T-cell (primary cell): Measurements from ENCODE around the gene OS9. TPM values are rescaled to one million over a fixed set of nuclear protein-coding genes. Genes with fewer than 3 reads are reported as not detected.
"Not testable (repeated sequence)": the region's sequence is repeated elsewhere in the genome, so short reads cannot be mapped to it uniquely, and the experiment has no call there.

Source experiments
- ATAC-seq, 4 experiments: fragments of 200-7000 bp in 3 of 4; fragments of 150-1000 bp in 1 of 4; cut with Tn5 transposase; replicated peaks in 1 of 4; 1 replicate in 3 of 4; 2 replicates in 1 of 4; pipeline ENCODE4 v1.10.0; 2021; ENCODE audit warnings: moderate library complexity in 3 of 4, mild to moderate bottlenecking in 2 of 4, moderate number of reproducible peaks in 1 of 4
- CTCF ChIA-PET, 2 donors: fragments of 300-600 bp; sonication (Branson Sonifier 250); formaldehyde crosslinking; loops; one replicate each; lab custom pipeline; 2022; ENCODE audit warnings: antibody characterized with exemption in 2 of 2; lab: Charles Lee
- POLR2A ChIA-PET, 2 donors: fragments of 300-600 bp; sonication (Branson Sonifier 250); formaldehyde crosslinking; loops; one replicate each; lab custom pipeline; 2022; ENCODE audit warnings: antibody characterized with exemption in 2 of 2; lab: Charles Lee
- DNase-seq, 35 experiments: peaks; one replicate each; pipeline versions ENCODE4 v3.0.0 to v3.0.0-alpha.2; 2013 to 2023
- H3K27ac ChIP-seq: one replicate; pipeline ENCODE4 v1.5.1; 2013; ENCODE audit warnings: low read length
- H3K27me3 ChIP-seq, 2 experiments: replicated peaks in 1 of 2; 1 replicate in 1 of 2; 2 replicates in 1 of 2; pipeline versions ENCODE4 v1.6.1 to v1.7.0; 2013; ENCODE audit warnings: low read length in 1 of 2, mixed read lengths in 1 of 2; ENCODE audit not compliant: control insufficient read depth in 2 of 2, insufficient read depth in 2 of 2; ENCODE audit errors: extremely low read depth in 1 of 2
- H3K36me3 ChIP-seq, 2 donors: 1 replicate in 1 of 2; 2 replicates in 1 of 2; pipeline versions ENCODE4 v1.6.1 to v1.7.0; 2013; ENCODE audit warnings: low read length in 1 of 2; ENCODE audit not compliant: control insufficient read depth in 2 of 2, insufficient read depth in 1 of 2; ENCODE audit errors: extremely low read depth in 1 of 2
- H3K4me1 ChIP-seq, 2 experiments: 1 replicate in 1 of 2; 2 replicates in 1 of 2; pipeline versions ENCODE4 v1.6.1 to v1.7.0; 2013; ENCODE audit warnings: low read length in 2 of 2, mixed read lengths in 1 of 2; ENCODE audit not compliant: insufficient read depth in 2 of 2, control insufficient read depth in 1 of 2; ENCODE audit errors: extremely low read depth in 1 of 2
- H3K4me3 ChIP-seq, 2 donors: 1 replicate in 1 of 2; 2 replicates in 1 of 2; pipeline versions ENCODE4 v1.5.1 to v1.7.0; 2013; ENCODE audit warnings: mild to moderate bottlenecking in 2 of 2, low read length in 1 of 2, moderate library complexity in 1 of 2; ENCODE audit not compliant: control insufficient read depth in 1 of 2; ENCODE audit errors: extremely low read depth in 1 of 2
- H3K9me3 ChIP-seq: 2 replicates; pipeline ENCODE4 v1.7.0; 2013
- H3K27ac Mint-ChIP-seq, 2 donors: one replicate each; pipeline ENCODE4 v1.8.0; 2020 to 2021; ENCODE audit warnings: mild to moderate bottlenecking in 2 of 2, mixed read lengths in 2 of 2
- H3K27me3 Mint-ChIP-seq, 2 donors: one replicate each; pipeline ENCODE4 v1.8.0; 2021 to 2022; ENCODE audit warnings: mixed read lengths in 2 of 2
- H3K36me3 Mint-ChIP-seq: one replicate; pipeline ENCODE4 v1.8.0; 2021; ENCODE audit warnings: mixed read lengths
- H3K4me1 Mint-ChIP-seq, 3 donors: one replicate each; pipeline ENCODE4 v1.8.0; 2020 to 2022; ENCODE audit warnings: mixed read lengths in 3 of 3, mild to moderate bottlenecking in 1 of 3
- H3K4me3 Mint-ChIP-seq, 3 donors: one replicate each; pipeline ENCODE4 v1.8.0; 2020 to 2022; ENCODE audit warnings: mild to moderate bottlenecking in 3 of 3, mixed read lengths in 3 of 3, moderate library complexity in 3 of 3
- H3K9me3 Mint-ChIP-seq, 3 donors: one replicate each; pipeline ENCODE4 v1.8.0; 2020 to 2022; ENCODE audit warnings: mixed read lengths in 3 of 3
- WGBS: methylation state at CpG from one replicate; pipeline ENCODE4 v1.1.5; 2013; ENCODE audit warnings: missing lambda C conversion rate; ENCODE audit not compliant: insufficient coverage; 5-methylcytosine and 5-hydroxymethylcytosine counted together
- total RNA-seq, 35 experiments: library from RNA in 6 of 35; stranded (reverse) in 6 of 35; fragments of 120-200 nt in 1 of 35; gene quantifications; one replicate each; pipeline versions ENCODE4 v1.2.1 to v1.2.4 and lab custom pipeline; 2013 to 2026

The OS9 gene
- total RNA-seq, 5 donors from 2014 or later (not counting 1 experiment from before 2014, with no cell fraction given), result 135 to 181 (median 164) TPM

DNA sequence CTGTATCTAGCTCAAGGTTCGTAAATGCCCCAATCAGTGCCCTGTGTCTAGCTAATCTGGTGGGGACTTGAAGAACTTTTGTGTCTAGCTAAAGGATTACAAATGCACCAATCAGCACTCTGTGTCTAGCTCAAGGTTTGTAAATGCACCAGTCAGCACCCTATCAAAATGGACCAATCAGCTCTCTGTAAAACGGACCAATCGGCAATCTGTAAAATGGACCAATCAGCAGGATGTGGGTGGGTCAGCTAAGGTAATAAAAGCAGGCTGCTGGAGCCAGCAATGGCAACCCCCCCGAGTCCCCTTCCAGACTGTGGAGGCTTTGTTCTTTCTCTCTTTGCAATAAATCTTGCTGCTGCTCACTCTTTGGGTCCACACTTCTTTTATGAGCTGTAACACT is 37.5 kb upstream of the OS9 start:
- H3K4me1 ChIP-seq, H3K27me3 ChIP-seq, H3K36me3 Mint-ChIP-seq, H3K4me3 Mint-ChIP-seq, H3K36me3 ChIP-seq, DNase-seq, H3K27ac ChIP-seq, POLR2A ChIA-PET, H3K4me3 ChIP-seq, H3K9me3 ChIP-seq, H3K27ac Mint-ChIP-seq, H3K9me3 Mint-ChIP-seq, H3K4me1 Mint-ChIP-seq, ATAC-seq: not testable (repeated sequence)
- CTCF ChIA-PET, result interaction anchor here (0.5 to 0.7 kb wide), 3 partner anchors 10 to 73 kb away, joined by 3 to 4 read pairs (median 4); no protein-coding TSS in a partner anchor
- peaks cover 8 to 11% of the 10 kb centered on the region in 2 donors for H3K27me3 Mint-ChIP-seq
- 67% methylated on average over 3 of the region's 4 CpGs for WGBS

DNA sequence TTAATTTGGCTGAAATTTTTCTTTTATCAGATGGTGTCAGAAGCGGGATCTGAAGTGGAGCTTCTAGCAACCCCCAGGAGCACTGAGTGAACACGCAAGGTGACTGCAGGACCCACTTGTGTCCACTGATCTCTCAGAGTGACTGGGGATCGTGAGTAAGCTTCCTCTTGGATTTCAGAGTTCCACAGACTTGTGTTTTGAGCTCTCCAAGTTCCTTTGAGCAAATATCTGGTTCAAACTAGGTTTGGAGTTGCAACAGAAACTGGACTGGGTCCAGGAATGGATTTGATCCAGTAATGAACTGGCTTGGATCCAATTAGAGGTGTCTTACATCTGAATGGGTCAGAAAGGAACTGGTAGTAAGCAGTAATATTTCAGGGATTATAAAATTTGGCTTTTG is 36.2 kb upstream of the OS9 start:
- H3K27ac Mint-ChIP-seq, result no peak overlapping the region
- WGBS, result 52% methylated on average over 3 of the region's 3 CpGs
- H3K27me3 Mint-ChIP-seq, result peaks cover 8 to 11% of the 10 kb centered on the region in 2 donors
- CTCF ChIA-PET, result no interaction called here
- Histone ChIP-seq H3K9me3 (no peaks in the 10 kb centered on the region), H3K27ac (no peak overlapping the region), H3K4me1 (no peaks in the 10 kb centered on the region), H3K27me3 (peaks cover 0 to 7% of the 10 kb centered on the region in 2 experiments), H3K36me3 (no peaks in the 10 kb centered on the region), H3K4me3 (no peak overlapping the region)
- POLR2A ChIA-PET, result interaction anchor here in 1 of 2 donors (0.5 kb wide), 1 partner anchor 212 kb away, joined by 3 read pairs; no protein-coding TSS in a partner anchor
- H3K4me1 Mint-ChIP-seq, result no peaks in the 10 kb centered on the region
- DNase-seq (no peak), ATAC-seq (no peak)
- no peak overlapping the region for H3K4me3 Mint-ChIP-seq
- H3K36me3 Mint-ChIP-seq, result peaks cover 2% of the 10 kb centered on the region
- H3K9me3 Mint-ChIP-seq, result peaks cover 0 to 7% (median 7%) of the 10 kb centered on the region in 3 donors

DNA sequence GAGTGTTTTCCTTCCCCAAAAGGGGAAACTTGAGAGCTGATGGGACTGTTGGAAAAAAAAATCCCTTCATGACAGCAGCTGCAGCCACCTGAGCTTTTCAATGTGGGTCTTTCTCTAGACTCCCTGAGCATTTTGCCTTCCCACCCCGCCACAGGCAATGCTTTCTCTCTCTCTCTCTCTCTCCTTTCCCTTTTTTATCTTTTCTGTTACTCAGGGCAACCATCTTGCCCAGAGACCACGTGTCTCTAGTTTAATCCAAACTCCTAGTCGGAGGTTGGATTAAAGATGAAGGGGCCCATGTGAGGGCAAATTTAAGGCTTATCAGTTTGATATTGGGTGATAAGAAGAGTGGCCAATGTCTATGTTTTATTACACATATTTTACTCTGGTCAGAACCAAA is 35.0 kb upstream of the OS9 start:
- Mint-ChIP-seq H3K4me1 (no peaks in the 10 kb centered on the region), H3K27ac (no peak overlapping the region), H3K36me3 (no peaks in the 10 kb centered on the region), H3K4me3 (no peak overlapping the region), H3K9me3 (peaks cover 0 to 5% (median 4%) of the 10 kb centered on the region in 3 donors), H3K27me3 (peaks cover 8 to 9% of the 10 kb centered on the region in 2 donors)
- H3K27ac ChIP-seq, result no peak overlapping the region
- no peaks in the 10 kb centered on the region for H3K9me3 ChIP-seq
- no peaks in the 10 kb centered on the region for H3K36me3 ChIP-seq
- H3K27me3 ChIP-seq, result peaks cover 0 to 4% of the 10 kb centered on the region in 2 experiments
- POLR2A ChIA-PET, result no interaction called here
- H3K4me1 ChIP-seq, result no peaks in the 10 kb centered on the region
- no CpG with 5 or more reads among the region's 3 CpGs for WGBS
- CTCF ChIA-PET, result interaction anchor here in 1 of 2 donors (0.6 kb wide), 1 partner anchor 430 kb away, joined by 3 read pairs; the partner anchor contains the start of gene SHMT2
- no peak overlapping the region for H3K4me3 ChIP-seq
- DNase-seq (no peak), ATAC-seq (no peak)

DNA sequence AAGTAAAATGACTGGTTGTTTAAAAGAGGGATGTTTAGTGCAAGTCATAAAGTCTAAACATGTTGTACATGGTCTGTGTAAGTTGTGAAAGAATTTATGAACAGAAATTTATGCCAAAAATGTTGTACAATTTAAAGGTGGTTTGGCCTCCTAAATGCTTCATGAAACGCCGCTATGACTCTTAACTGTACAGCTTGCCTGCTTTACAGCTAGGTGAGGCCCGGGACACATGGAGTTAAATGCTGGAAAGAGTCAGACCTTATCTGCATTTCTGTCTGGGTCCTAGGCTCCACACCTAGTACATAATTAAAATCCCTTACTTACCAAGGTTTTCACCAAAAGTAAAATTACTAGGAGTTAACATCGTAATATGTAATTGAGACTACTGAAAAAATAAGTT is 32.6 kb upstream of the OS9 start:
- H3K27me3 Mint-ChIP-seq, result peaks cover 8 to 9% of the 10 kb centered on the region in 2 donors
- POLR2A ChIA-PET, result no interaction called here

DNA sequence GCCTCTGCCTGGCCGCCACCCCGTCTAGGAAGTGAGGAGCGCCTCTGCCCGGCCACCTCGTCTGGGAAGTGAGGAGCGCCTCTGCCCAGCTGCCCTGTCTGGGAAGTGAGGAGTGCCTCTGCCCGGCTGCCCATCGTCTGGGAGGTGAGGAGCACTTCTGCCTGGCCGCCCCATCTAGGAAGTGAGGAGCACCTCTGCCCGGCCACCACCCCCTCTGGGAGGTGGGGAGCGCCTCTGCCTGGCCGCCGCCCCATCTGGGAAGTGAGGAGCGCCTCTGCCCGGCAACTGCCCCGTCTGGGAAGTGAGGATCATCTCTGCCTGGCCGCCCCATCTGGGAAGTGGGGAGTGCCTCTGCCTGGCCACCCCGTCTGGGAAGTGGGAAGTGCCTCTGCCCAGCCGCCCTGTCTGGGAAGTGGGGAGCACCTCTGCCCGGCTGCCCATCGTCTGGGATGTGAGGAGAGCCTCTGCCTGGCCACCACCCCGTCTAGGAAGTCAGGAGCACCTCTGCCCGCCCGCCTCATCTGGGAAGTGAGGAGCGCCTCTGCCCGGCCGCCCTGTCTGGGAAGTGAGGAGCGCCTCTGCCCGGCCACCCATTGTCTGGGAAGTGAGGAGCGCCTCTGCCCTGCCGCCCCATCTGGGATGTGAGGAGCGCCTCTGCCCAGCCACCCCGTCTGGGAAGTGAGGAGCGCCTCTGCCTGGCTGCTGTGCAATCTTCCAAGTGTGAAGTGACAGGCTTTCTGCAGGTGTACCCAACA is 28.7 kb upstream of the OS9 start:
- H3K4me1 ChIP-seq, H3K4me3 ChIP-seq, H3K36me3 Mint-ChIP-seq, DNase-seq, POLR2A ChIA-PET, CTCF ChIA-PET, ATAC-seq, H3K27ac Mint-ChIP-seq, H3K9me3 Mint-ChIP-seq, H3K27me3 ChIP-seq, H3K27me3 Mint-ChIP-seq, H3K4me1 Mint-ChIP-seq, H3K9me3 ChIP-seq, H3K4me3 Mint-ChIP-seq, H3K27ac ChIP-seq, H3K36me3 ChIP-seq: not testable (repeated sequence)
- 91% methylated on average over 20 of the region's 34 CpGs for WGBS

More for the DNA sequence above, 32.6 kb upstream of the OS9 start:
- CTCF ChIA-PET, result interaction anchor here in 1 of 2 donors (0.5 to 0.7 kb wide), 2 partner anchors 13 to 1570 kb away, joined by 3 to 5 read pairs; no protein-coding TSS in a partner anchor
- Mint-ChIP-seq H3K36me3 (no peaks in the 10 kb centered on the region), H3K27ac (no peak overlapping the region), H3K4me1 (no peaks in the 10 kb centered on the region), H3K9me3 (no peaks in the 10 kb centered on the region), H3K4me3 (no peak overlapping the region)
- Histone ChIP-seq H3K27ac (no peak overlapping the region), H3K9me3 (no peaks in the 10 kb centered on the region), H3K36me3 (no peaks in the 10 kb centered on the region), H3K27me3 (no peaks in the 10 kb centered on the region), H3K4me3 (no peak overlapping the region), H3K4me1 (no peaks in the 10 kb centered on the region)
- DNase-seq (no peak), ATAC-seq (no peak)
- WGBS, result 100% methylated on average over 2 of the region's 4 CpGs

DNA sequence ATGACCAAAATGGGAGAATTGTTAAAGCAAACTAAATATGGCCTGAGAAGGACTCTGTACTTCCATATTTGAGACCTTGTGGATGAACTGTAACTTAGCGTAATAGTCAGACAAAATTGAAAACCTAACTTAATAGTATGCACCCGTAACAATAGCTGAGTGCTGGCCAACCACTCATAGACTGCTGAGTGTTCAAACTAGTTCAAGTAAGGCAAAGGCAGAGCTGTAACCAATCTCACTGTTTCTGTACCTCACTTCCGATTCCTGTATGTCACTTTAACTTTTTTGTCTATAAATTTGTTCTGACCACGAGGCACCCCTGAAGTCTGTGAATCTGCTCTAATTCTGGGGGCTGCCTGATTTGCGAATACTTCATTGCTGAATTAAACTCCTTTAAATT is 27.0 kb upstream of the OS9 start:
- no peak overlapping the region for H3K4me3 Mint-ChIP-seq
- Histone ChIP-seq H3K27me3 (peaks cover 0 to 9% of the 10 kb centered on the region in 2 experiments), H3K4me1 (no peaks in the 10 kb centered on the region), H3K27ac (no peak overlapping the region), H3K36me3 (no peaks in the 10 kb centered on the region), H3K4me3 (no peak overlapping the region), H3K9me3 (no peaks in the 10 kb centered on the region)
- ChIA-PET CTCF (interaction anchor here in 1 of 2 donors (0.7 kb wide), 1 partner anchor 1401 kb away, joined by 3 read pairs; no protein-coding TSS in a partner anchor), POLR2A (no interaction called here)
- H3K9me3 Mint-ChIP-seq, result no peaks in the 10 kb centered on the region
- peaks cover 3 to 8% of the 10 kb centered on the region in 2 donors for H3K27me3 Mint-ChIP-seq
- ATAC-seq (no peak), DNase-seq (no peak)
- 66% methylated on average over 4 of the region's 5 CpGs for WGBS
- no peaks in the 10 kb centered on the region for H3K4me1 Mint-ChIP-seq
- H3K36me3 Mint-ChIP-seq, result no peaks in the 10 kb centered on the region
- no peak overlapping the region for H3K27ac Mint-ChIP-seq
